ENCODE data around the gene NCBP3.
"Not testable (repeated sequence)": the region's sequence is repeated elsewhere in the genome, so short reads cannot be mapped to it uniquely, and the experiment has no call there.

Gene NCBP3

DNA sequence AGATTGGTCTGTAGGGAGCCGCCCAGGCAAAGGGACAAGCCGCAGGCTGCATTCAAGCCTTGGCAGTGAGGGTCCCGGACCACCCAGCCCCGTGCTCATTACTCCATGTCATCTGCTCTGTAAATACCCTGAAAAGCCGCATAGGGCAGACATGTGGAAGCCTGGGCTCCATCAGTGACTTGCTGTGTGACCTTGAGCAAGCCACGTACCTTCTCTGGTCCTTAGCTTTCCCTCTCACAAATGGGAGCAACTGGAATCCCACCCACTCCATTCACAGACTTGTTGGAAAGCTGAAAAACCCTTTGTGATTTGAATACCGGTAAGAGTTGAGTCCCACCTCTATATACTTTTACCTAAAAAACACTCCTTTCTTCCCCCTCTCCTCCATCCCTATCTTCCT lies 34.9 kb upstream of the NCBP3 start:
- DNase-seq (ENCODE audit: low read depth in 3 of 3, low spot score in 1 of 3) = no peak

DNA sequence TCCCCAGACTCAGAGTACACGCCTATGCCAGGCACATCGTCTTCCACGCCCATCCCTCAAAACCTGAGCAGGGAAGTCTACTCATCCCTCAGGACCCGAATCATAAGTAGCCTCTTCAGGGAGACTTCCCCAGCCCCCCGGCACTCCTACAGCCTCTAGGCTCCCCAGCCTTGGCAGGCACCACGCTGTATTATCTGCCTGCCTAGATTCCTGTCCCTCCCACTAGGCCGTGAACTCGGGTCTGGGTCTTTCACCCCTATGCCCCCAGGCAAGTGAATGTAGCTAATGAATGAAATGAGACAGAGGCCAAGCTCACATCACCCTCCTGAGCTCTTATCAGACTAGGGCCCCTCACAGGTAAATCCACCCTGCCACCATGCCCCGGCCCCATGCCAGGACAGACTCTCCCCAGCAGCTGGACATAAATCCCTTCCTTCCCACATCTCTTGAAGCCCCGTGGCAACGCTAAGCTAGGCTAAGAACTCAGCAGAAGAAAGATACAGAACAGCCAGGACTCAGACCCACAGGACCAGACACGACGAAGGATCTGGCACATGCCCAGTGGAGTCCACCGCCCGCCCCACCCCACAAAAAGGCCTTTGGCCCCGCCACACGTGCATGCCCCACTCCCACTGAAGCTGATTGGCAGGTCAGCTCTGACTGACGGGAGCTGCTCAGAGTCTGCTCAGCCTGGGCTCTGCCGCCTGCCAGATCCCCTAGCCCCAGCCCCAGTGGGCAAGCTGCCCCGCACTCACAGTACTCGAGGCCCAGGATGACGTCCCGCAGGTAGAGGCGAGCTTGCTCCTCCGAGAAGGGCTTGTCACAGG lies 33.8 kb upstream of the NCBP3 start:
- no peak for DNase-seq (ENCODE audit: low read depth in 3 of 3, low spot score in 1 of 3)

DNA sequence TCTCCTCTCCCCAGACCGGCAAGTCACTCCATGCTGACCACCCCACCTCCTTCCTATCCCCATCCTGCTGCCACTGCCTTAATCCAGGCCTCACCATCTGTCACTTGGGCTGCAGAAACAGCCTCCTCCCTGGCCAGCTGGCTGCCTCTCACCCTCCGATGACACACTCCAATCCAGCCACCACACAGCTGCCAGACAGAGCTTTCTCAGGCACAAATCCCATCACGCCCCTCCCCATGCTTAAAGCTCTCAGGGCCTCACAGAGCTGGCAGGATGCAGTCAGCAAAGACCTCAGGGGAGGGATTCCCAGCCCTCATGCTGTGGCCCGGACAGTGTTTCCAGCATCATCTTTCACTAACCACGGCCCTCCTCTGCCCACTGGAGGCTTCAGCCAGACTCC lies 33.1 kb upstream of the NCBP3 start:
- DNase-seq (ENCODE audit: low read depth in 3 of 3, low spot score in 1 of 3) = no peak

DNA sequence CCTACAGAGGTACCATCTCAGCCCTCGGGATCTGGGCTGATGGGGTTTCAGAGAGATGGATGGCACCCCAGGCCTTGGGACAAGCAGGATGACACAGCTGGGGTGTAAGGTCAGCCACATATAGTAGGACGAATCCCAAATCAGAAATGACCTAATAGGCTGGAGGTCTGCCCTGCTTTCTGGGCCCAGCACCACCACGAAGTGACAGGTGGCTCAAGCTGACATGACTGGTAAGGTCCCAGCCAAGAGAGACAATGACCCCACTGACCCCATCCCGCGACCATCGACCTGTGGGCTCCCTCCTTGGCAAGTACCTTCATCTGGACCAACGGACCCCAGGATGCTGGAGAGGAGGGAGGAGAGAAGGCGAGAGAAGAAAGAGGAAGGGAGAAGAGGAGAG lies 31.2 kb upstream of the NCBP3 start:
- DNase-seq (ENCODE audit: low read depth in 3 of 3, low spot score in 1 of 3) = no peak

DNA sequence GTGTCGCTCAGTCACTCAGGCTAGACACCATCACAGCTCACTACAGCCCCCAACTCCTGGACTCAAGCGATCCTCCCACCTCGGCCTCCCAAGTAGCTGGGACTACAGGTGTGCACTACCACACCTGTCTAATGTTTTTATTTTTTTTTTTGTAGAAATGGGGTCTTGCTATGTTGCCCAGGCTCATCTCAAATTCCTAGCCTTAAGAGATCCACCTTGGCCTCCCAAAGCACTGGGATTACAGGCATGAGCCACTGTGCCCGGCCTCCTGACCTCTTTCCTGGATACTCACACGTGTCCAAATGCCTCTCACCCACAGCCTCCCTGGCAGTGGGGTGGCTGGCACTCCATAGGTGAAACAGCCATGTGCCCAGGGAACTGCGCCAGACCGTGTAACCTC lies 29.3 kb upstream of the NCBP3 start:
- DNase-seq (ENCODE audit: low read depth in 3 of 3, low spot score in 1 of 3) = no peak

DNA sequence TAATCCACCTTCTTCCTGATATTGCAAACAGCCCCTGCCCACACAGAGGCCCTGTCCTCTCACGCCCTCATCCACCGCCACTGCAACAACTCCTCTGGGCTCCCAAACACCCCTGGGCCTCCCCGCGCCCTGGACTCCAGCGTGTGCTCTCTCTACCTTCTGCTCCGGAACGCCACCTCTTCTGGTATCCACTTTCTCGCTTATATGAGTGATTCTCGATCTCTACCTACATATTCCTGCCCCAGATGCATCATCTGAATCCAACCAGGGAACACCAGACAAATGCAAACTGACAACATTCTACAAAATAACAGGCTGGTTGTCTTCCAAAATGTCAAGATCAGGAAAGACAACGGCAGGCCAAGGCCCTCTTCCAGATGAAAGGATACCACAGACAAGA lies 27.8 kb upstream of the NCBP3 start:
- no peak for DNase-seq (ENCODE audit: low read depth in 3 of 3, low spot score in 1 of 3)

DNA sequence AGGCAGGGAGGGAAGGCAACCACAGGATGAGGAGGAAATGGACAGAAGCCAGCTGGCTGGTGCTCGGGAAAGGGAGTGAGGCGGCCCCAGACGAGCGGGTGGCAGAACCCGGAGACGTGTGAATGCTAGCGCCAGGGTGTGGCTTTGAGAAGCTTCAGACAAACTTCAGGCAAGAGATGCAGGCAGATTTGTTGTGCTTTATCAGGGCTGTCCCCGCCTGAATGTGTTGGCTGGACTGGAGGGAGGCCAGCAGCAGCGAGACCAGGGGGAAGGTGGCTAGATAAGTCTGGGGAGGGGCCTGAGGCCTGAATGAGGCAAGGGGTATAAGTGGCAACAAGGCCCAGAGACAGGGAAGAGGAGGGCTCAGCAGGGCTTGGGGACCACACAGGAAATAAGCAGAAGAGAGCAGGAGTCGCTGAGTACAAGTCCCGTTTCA lies 24.8 kb upstream of the NCBP3 start:
- no peak for DNase-seq (ENCODE audit: low read depth in 3 of 3, low spot score in 1 of 3)

DNA sequence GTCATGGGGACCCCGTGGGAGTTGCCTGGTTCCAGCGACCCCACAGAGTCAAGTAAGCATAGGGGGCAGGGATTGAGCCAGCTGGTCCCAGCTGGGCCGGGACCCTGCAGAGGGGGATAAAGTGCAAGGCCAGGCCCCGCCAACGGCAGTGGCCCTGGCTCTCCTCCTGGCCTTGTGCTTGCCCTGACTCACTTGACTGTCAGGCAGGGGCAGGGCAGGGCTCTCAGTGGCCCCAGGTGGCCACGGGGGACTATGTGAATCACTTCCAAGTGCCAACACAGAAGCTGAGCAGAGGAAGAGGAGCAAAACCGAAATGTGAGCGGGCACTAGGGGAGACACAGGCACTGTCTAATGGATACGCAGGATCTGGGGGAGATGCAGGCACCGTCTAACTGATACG lies 21.6 kb upstream of the NCBP3 start:
- no peak for DNase-seq (ENCODE audit: low read depth in 3 of 3, low spot score in 1 of 3)

DNA sequence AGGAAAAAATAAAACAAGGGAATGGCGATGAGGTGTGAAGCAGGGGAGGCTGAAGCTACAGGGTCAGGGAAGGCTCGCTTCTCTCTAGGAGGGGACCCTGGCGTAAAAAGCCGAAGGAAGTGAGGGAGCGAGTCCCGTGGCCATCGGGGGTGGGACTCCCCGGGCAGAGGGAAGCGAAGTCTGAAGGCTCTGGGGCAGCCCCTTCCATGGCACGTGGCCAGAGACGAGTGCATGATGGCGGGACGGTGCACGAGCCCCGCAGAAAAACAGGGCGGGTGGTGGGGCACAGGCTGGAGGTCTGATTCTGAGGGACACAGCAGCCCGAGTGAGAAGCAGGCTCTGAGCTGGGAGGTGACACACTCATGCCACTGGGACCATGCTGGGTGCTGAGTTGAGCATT lies 21.1 kb upstream of the NCBP3 start:
- no peak for DNase-seq (ENCODE audit: low read depth in 3 of 3, low spot score in 1 of 3)

DNA sequence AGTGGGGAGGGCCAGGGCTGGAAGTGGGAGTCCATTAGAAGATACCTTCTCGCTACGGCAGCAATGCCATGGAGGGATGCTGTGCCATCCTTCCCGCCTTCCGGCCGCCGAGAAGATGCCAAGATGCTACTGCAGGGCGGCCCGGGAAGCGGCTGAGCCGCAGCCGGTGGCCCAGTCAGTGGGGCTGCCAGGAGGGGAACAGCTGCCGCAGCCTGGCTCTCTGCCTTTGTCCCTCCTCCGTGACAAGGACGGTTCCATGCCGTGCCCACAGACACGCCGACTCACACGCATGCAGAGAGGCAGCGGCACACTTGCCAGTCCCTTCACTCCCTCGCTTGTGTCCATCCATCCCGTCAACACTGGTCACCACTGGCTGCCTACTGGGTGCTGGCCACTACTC lies 20.2 kb upstream of the NCBP3 start:
- DNase-seq (ENCODE audit: low read depth in 3 of 3, low spot score in 1 of 3) = no peak

DNA sequence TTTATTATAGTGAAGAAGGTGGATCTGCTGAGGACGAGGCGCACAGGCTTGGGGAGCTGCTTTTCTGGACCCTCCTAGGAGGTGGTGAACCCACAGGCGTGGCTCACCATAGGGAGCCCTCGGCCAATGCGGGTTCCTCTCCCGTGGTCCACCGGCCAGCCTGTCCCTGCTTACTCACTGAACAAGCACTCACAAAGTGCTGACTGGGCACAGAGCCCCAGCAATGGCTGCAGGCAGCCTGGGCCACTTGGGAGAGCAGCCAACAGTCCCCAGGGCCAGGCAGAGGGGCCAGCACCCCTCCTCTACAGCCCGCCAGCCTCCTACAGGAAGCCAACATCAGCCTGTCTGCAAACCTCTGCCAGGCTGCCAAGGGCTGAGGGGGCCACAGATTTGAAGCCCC lies 19.1 kb upstream of the NCBP3 start:
- DNase-seq (ENCODE audit: low read depth in 3 of 3, low spot score in 1 of 3) = no peak

DNA sequence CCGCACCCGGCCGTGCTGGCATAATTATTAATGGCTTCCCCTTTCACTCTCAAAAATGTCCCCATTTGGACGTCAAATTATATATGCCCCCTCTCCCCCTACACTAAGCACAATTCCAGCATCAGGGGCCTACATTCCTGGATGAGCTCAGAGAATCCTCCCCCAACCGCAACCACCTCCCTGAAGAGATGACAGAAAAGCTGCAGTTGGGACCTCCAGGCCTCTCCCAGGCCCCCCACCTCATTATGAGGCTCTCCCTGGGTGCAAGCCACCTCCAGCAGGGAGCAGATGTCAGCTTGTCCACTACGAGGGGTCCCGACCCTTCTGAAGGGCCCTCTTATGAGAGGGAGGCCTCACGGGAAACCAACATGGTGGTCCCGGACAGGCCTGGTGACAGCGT lies 18.5 kb upstream of the NCBP3 start:
- DNase-seq (ENCODE audit: low read depth in 3 of 3, low spot score in 1 of 3) = no peak

DNA sequence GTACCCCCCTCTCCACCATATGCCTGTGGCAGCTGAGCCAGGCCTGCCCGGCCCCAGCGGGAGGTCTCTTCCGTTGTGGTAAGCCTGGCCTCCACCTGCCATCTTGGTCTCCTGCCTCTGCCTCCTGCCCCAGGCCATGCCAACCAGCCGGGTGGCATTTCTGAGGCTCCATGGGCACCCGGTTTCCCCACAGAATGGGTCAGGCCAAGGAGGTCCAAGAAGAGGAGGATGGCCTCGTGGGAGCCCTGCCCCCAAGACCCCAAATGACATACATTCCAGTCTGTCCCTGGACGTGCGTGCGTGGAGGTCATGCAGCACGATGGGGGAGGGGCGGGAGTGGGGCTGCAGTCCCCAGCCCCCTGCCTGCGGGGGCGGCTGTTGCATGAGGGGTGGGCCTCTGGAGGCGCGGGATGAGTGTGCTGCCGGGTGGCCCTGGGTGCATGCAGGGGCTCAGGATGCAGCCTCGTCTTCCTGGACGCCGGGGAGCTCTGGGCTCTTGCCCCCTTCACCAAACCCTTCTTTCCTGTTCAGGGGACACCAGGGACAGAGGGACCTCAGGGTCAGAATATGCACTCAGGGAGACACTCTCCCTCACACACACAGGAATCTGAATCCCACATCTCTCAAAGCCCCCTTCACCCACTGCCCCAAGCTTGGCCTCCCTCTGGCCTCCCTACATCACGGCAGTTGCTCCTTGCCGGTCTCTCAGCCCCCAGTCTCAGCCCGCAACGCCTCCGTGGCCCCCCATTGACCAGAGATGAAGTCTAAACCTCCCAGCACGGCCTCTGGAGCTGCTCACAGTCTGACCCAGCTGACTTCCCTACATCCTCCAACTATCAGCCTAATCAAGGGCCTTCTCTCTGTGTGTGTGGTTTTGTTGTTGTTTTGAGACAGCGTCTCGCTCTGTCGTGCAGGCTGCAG lies 16.0 kb upstream of the NCBP3 start:
- DNase-seq (ENCODE audit: low read depth in 3 of 3, low spot score in 1 of 3) = no peak

DNA sequence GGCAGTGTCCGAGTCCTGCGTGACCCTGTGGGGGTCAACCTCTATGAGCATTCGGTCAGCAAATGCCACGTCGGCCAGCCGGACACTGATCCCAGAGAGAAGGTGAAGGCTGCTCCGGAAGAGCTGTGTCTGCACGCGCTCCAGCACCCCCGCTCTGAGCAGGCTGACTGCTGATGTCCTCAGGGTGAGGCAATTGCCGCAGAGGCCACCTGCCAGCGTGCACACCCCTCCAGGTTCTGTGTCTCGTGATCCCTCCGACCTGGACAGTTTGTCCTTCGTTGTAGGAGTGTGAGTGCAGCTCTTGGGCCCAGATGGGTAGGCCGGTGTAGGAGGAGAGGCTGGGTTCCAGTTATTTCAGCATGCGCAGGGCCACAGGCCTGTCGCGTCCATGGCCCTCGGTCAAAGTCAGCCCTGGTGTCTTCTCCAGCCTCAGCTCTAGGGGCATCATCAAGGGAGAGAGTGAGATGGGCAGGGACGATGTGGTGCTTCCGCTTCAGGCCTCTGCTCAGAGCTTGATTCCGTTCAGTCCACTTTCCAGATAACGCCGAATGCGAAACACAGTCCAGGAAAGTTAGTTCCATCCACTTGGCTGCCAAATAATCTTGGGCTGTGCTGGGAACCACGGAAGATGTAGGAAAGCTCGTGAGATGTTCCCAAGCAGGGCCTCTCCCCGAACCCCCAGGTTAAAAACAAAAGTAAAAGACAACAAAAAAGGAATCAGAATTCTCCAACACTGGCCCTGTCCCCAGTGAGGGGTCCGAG lies 15.1 kb upstream of the NCBP3 start:
- DNase-seq (ENCODE audit: low read depth in 3 of 3, low spot score in 1 of 3) = no peak

DNA sequence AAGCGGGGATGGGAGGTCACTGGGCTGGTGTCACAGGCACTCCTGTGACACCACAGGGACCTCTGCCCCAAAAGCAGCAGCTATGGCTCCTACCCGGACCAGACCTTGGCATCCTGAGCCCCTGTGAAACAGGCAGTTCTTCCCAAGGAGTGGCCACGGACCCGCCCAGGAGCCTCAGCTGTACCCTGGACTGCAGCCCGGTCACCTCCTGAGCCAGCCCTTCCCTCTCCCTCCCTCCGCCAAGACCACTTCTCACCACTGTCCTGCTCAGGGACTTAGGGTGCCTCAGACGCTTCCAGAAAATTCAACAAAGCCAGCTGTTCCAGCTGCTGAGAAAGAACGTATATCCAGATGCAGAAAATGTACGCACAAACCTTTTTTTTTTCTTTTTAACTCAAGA lies 13.9 kb upstream of the NCBP3 start:
- DNase-seq (ENCODE audit: low read depth in 3 of 3, low spot score in 1 of 3) = no peak

DNA sequence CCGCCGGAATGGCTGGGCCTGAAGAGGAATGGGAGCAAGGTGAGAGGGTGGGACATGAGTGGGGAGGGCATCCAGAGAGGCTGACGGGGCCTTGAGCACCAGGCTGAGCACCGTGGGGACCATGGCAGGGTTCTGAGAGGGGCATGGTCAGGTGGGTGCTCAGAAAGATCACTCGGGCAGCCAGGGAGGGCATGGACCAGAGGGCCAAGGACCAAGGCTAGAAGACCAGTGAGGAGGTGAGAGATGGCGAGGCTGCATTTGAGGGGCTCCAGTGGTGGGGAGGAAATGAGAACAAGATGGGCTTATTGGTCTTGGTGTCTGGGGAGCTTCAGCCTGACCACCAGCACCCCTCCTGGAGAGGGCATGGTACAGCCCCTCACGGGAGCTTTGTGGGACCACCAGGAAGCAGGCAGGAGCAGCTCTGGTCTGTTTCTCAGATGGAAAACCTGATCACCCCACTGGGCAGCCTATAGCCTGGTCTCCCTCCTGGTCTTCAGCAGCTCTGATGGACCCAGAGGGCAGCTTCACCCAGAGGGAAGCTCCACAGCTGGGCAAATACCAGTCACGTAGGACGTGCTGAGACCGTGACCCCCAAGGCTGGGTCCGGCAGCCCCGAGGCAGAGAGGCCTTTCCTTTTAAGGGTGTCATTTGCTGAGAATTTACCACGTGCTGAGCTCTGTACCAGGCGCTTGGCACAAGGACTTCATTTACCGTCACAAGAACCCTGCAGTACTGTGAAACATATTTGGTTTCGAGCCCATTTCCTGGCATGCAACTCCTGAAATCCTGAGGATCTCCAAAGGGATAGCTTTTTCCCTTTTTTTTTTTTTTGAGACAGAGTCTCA lies 11.4 kb upstream of the NCBP3 start:
- DNase-seq (ENCODE audit: low read depth in 3 of 3, low spot score in 1 of 3) = no peak

DNA sequence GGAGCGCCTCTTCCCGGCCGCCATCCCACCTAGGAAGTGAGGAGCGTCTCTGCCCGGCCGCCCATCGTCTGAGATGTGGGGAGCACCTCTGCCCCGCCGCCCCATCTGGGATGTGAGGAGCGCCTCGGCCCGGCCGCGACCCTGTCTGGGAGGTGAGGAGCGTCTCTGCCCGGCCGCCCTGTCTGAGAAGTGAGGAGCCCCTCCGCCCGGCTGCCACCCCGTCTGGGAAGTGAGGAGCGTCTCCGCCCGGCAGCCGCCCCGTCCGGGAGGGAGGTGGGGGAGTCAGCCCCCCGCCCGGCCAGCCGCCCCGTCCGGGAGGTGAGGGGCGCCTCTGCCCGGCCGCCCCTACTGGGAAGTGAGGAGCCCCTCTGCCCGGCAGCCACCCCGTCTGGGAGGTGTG lies 8.2 kb upstream of the NCBP3 start:
- DNase-seq (ENCODE audit: low read depth in 3 of 3, low spot score in 1 of 3) = not testable (repeated sequence)

DNA sequence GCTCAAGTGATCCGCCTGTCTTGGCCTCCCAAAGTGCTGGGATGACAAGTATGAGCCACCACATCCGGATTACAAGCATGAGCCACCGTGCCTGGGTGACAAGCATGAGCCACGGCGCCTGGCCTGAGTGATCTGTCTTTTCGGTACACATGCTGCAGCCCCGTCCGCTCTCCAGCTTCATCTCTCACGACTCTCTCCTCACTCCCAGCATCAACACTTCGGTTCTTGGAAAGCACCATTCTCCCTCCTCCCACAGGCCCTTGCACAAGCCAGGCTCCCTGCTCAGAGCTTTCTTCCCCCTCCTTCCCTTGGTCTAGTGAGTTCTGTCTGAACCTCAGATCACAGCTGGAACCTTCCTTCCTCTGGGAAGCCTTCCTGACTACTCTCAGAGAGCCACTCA lies 6.5 kb upstream of the NCBP3 start:
- no peak for DNase-seq (ENCODE audit: low read depth in 3 of 3, low spot score in 1 of 3)

DNA sequence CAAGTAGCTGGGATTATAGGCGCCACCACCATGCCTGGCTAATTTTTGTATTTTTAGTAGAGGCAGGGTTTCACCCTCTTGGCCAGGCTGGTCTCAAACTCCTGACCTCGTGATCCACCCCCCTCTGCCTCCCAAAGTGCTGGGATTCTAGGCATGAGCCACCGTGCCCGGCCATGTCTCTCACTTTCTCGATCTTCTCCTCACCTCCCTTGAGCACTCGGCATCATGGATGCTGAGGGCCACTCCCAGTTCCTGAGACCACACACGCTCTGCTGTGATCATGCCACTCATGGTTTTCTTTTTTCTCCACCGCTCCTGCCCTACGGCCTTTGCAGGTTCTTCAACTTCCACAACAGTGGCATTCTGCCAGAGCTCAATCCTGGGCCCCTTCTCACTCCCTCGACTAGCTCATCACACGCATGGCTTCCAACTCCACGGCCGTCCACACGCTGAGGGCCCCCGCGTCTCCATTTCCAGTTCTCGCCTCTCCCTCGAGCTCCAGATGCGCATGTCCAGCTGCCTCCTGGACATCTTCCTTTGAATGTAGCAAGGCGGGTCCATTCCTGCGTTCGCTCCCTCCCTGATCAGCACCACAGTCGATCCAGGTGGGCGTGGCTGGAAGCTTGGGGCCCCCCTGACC lies 5.5 kb upstream of the NCBP3 start:
- no peak for DNase-seq (ENCODE audit: low read depth in 3 of 3, low spot score in 1 of 3)

DNA sequence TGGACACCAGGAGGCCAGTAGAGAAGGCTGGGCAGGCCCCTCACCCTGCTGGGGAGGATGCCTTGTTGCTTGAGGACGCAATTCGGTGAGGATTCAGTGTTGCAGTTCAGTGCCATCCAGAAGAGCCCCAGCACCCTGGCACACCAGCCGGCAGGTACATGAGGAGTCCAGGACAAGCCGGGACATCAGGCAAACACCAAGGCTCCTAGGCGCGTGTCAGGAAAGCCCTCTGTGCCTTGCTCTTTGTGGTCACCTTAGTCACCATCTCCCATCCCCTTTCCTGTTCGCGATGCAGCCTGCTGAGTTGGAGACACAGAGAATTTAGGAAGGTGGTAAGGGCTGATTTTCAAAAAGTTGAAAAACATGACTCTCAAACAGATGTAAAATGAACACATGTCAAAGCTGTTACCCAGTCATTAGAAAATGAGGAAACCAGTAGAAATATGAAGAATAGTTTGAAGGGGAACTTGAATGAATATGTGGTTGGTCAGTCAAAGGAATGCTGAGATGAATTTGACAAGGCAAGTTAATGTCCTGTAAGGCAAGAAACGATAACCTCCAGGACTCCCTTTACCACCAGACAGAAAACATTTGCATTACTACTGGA lies 2.3 kb upstream of the NCBP3 start:
- no peak for DNase-seq (ENCODE audit: low read depth in 3 of 3, low spot score in 1 of 3)
